ENCODE data around the gene AP3B1.
"Not testable (repeated sequence)": the region's sequence is repeated elsewhere in the genome, so short reads cannot be mapped to it uniquely, and the experiment has no call there.

The AP3B1 gene

DNA sequence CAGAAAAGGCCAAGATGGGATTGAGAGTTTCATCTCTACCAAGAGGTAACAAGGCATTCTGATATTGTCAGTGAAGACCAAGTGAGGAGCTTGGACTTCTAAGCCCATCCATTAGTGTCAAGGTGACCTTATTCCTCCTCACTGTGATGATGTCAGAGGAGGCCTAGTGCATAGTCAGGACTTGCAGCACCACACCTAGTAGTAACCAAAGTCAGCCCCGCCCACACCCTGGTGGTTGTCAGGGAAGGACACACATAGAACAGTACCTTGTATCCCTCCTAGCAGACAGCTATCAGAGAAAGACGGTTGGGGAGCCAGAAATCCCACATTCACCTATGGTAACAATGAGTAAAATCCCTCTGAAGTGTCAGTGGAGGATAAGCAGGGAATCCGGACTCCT lies 111.7 kb downstream of the AP3B1 start:
- Histone ChIP-seq H3K27me3 (ENCODE audit: control insufficient read depth in 1 of 2, insufficient read depth in 2 of 2, low read length in 2 of 2) (no peaks in the 10 kb centered on the region), H3K27ac (ENCODE audit: low read depth, low read length) (no peak overlapping the region), H3K36me3 (ENCODE audit: control insufficient read depth in 1 of 2, insufficient read depth in 2 of 2, low read length in 2 of 2) (peaks cover 7 to 16% of the 10 kb centered on the region in 2 donors), H3K9ac (ENCODE audit: low read depth in 1 of 2, low read length in 2 of 2) (no peak overlapping the region), H3K9me3 (ENCODE audit: control insufficient read depth in 1 of 2, low read length in 2 of 2) (no peaks in the 10 kb centered on the region), H3K4me3 (ENCODE audit: low read depth in 1 of 2, low read length in 2 of 2) (no peak overlapping the region), H3K4me1 (ENCODE audit: control insufficient read depth in 1 of 2, insufficient read depth in 2 of 2, low read length in 2 of 2) (no peaks in the 10 kb centered on the region)

DNA sequence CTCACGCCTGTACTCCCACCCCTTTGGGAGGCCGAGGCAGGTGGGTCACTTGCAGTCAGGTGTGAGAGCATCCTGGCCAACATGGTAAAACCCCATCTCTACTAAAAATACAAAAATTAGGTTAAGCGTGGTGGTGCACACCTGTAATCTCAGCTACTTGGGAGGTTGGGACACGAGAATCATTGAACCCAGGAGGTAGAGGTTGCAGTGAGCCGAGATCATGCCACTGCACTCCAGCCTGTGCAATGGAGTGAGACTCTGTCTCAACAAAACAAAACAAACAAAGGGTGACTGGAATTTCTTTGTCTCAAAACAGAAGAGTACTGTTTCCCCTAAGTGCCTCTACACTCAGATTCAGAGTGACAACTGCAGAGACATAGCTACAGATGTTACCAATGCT lies 116.1 kb downstream of the AP3B1 start:
- peaks cover 13 to 37% of the 10 kb centered on the region in 2 donors for H3K36me3 ChIP-seq (ENCODE audit: control insufficient read depth in 1 of 2, insufficient read depth in 2 of 2, low read length in 2 of 2)
- H3K27me3 ChIP-seq (ENCODE audit: control insufficient read depth in 1 of 2, insufficient read depth in 2 of 2, low read length in 2 of 2): no peaks in the 10 kb centered on the region
- no peaks in the 10 kb centered on the region for H3K4me1 ChIP-seq (ENCODE audit: control insufficient read depth in 1 of 2, insufficient read depth in 2 of 2, low read length in 2 of 2)
- H3K9ac ChIP-seq (ENCODE audit: low read depth in 1 of 2, low read length in 2 of 2): no peak overlapping the region
- H3K9me3 ChIP-seq (ENCODE audit: control insufficient read depth in 1 of 2, low read length in 2 of 2): no peaks in the 10 kb centered on the region
- no peak overlapping the region for H3K4me3 ChIP-seq (ENCODE audit: low read depth in 1 of 2, low read length in 2 of 2)
- H3K27ac ChIP-seq (ENCODE audit: low read depth, low read length): no peak overlapping the region

DNA sequence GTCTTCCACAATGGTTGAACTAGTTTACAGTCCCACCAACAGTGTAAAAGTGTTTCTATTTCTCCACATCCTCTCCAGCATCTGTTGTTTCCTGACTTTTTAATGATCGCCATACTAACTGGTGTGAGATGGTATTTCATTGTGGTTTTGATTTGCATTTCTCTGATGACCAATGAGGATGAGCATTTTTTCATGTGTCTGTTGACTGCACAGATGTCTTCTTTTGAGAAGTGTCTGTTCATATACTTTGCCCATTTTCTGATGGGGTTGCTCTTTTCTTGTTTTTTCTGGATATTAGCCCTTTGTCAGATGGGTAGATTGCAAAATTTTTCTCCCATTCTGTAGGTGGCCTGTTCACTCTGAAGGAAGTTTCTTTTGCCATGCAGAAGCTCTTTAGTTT lies 124.2 kb downstream of the AP3B1 start:
- not testable (repeated sequence) for H3K9me3 ChIP-seq (ENCODE audit: control insufficient read depth in 1 of 2, low read length in 2 of 2); H3K27ac ChIP-seq (ENCODE audit: low read depth, low read length); H3K27me3 ChIP-seq (ENCODE audit: control insufficient read depth in 1 of 2, insufficient read depth in 2 of 2, low read length in 2 of 2); H3K4me3 ChIP-seq (ENCODE audit: low read depth in 1 of 2, low read length in 2 of 2); H3K9ac ChIP-seq (ENCODE audit: low read depth in 1 of 2, low read length in 2 of 2); H3K4me1 ChIP-seq (ENCODE audit: control insufficient read depth in 1 of 2, insufficient read depth in 2 of 2, low read length in 2 of 2)
- H3K36me3 ChIP-seq (ENCODE audit: control insufficient read depth in 1 of 2, insufficient read depth in 2 of 2, low read length in 2 of 2): peaks cover 0 to 17% of the 10 kb centered on the region in 2 donors

DNA sequence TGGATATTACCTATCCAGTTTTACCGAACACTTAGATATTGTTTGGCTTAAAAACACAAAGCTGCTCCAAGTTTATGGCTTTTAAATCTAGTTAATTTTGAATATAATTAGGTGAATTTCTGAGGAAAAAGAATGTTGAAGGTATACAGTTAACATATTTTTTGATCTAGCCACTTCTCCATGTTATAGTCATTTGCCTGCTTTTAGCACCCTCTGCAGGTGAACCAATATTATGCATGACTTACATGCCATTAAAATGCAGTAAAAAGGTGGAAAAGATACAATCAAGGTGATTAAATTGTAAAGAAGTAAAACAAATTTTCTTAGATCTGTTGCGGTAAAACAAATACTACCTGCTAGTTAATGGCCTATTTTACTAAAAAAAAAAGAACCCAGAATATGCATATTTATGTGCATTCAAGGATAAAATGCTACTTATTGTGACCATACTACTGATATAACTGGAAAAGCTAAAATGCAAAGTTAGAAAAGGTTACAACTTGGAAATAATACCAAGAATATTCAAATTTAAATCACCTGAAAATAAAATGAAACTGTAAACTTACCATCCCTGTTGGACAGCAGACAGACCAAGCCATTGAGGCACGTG lies 132.1 kb downstream of the AP3B1 start:
- H3K4me1 ChIP-seq (ENCODE audit: control insufficient read depth in 1 of 2, insufficient read depth in 2 of 2, low read length in 2 of 2): no peaks in the 10 kb centered on the region

GRCh38 chr5:78157001-78157400 lies 137.5 kb downstream of the AP3B1 start:
- Histone ChIP-seq H3K4me3 (ENCODE audit: low read depth in 1 of 2, low read length in 2 of 2) (no peak overlapping the region), H3K4me1 (ENCODE audit: control insufficient read depth in 1 of 2, insufficient read depth in 2 of 2, low read length in 2 of 2) (no peaks in the 10 kb centered on the region), H3K9me3 (ENCODE audit: control insufficient read depth in 1 of 2, low read length in 2 of 2) (no peaks in the 10 kb centered on the region), H3K27ac (ENCODE audit: low read depth, low read length) (no peak overlapping the region), H3K27me3 (ENCODE audit: control insufficient read depth in 1 of 2, insufficient read depth in 2 of 2, low read length in 2 of 2) (no peaks in the 10 kb centered on the region), H3K9ac (ENCODE audit: low read depth in 1 of 2, low read length in 2 of 2) (no peak overlapping the region), H3K36me3 (ENCODE audit: control insufficient read depth in 1 of 2, insufficient read depth in 2 of 2, low read length in 2 of 2) (peaks cover 9 to 33% of the 10 kb centered on the region in 2 donors)

More for the DNA sequence above, 132.1 kb downstream of the AP3B1 start:
- Histone ChIP-seq H3K9me3 (ENCODE audit: control insufficient read depth in 1 of 2, low read length in 2 of 2) (no peaks in the 10 kb centered on the region), H3K9ac (ENCODE audit: low read depth in 1 of 2, low read length in 2 of 2) (no peak overlapping the region), H3K36me3 (ENCODE audit: control insufficient read depth in 1 of 2, insufficient read depth in 2 of 2, low read length in 2 of 2) (peaks cover 0 to 9% of the 10 kb centered on the region in 2 donors), H3K27me3 (ENCODE audit: control insufficient read depth in 1 of 2, insufficient read depth in 2 of 2, low read length in 2 of 2) (no peaks in the 10 kb centered on the region), H3K4me3 (ENCODE audit: low read depth in 1 of 2, low read length in 2 of 2) (no peak overlapping the region), H3K27ac (ENCODE audit: low read depth, low read length) (no peak overlapping the region)

- Histone ChIP-seq H3K27ac (ENCODE audit: low read depth, low read length) (no peak overlapping the region), H3K36me3 (ENCODE audit: control insufficient read depth in 1 of 2, insufficient read depth in 2 of 2, low read length in 2 of 2) (peaks cover 9 to 24% of the 10 kb centered on the region in 2 donors), H3K9me3 (ENCODE audit: control insufficient read depth in 1 of 2, low read length in 2 of 2) (no peaks in the 10 kb centered on the region), H3K4me3 (ENCODE audit: low read depth in 1 of 2, low read length in 2 of 2) (no peak overlapping the region), H3K9ac (ENCODE audit: low read depth in 1 of 2, low read length in 2 of 2) (no peak overlapping the region), H3K4me1 (ENCODE audit: control insufficient read depth in 1 of 2, insufficient read depth in 2 of 2, low read length in 2 of 2) (no peaks in the 10 kb centered on the region), H3K27me3 (ENCODE audit: control insufficient read depth in 1 of 2, insufficient read depth in 2 of 2, low read length in 2 of 2) (no peaks in the 10 kb centered on the region)
Measured at GRCh38 chr5:78151594-78152271, 142.8 kb downstream of the AP3B1 start.

DNA sequence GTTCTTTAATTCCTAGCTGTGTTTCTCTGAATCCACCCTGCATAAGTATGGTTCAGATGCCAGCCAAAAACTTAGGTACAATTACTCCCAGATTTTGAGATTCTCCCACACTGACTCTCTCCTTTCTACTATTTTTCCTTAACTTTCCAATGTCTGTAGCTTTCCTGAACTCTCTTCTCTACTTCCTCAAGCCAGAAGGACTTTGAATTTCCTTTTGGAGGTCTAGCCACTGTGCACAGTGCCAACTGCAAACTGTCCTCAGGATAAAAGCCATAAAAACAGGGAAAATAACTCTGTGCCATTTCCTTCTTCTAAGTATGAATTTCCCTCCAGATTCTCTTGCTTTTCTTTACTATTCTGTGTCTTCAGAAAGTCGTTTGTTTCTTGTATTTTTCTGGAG lies 157.2 kb downstream of the AP3B1 start:
- H3K27me3 ChIP-seq (ENCODE audit: control insufficient read depth in 1 of 2, insufficient read depth in 2 of 2, low read length in 2 of 2): no peaks in the 10 kb centered on the region
- H3K36me3 ChIP-seq (ENCODE audit: control insufficient read depth in 1 of 2, insufficient read depth in 2 of 2, low read length in 2 of 2): peaks cover 3 to 8% of the 10 kb centered on the region in 2 donors
- H3K27ac ChIP-seq (ENCODE audit: low read depth, low read length): no peak overlapping the region
- H3K4me1 ChIP-seq (ENCODE audit: control insufficient read depth in 1 of 2, insufficient read depth in 2 of 2, low read length in 2 of 2): no peaks in the 10 kb centered on the region
- H3K4me3 ChIP-seq (ENCODE audit: low read depth in 1 of 2, low read length in 2 of 2): no peak overlapping the region
- no peak overlapping the region for H3K9ac ChIP-seq (ENCODE audit: low read depth in 1 of 2, low read length in 2 of 2)
- no peaks in the 10 kb centered on the region for H3K9me3 ChIP-seq (ENCODE audit: control insufficient read depth in 1 of 2, low read length in 2 of 2)

- Histone ChIP-seq H3K27ac (ENCODE audit: low read depth, low read length) (no peak overlapping the region), H3K36me3 (ENCODE audit: control insufficient read depth in 1 of 2, insufficient read depth in 2 of 2, low read length in 2 of 2) (peaks cover 3 to 5% of the 10 kb centered on the region in 2 donors), H3K9me3 (ENCODE audit: control insufficient read depth in 1 of 2, low read length in 2 of 2) (no peaks in the 10 kb centered on the region)
Measured at GRCh38 chr5:78133423-78133822, 161.1 kb downstream of the AP3B1 start.

GRCh38 chr5:78132507-78132906 lies 162.0 kb downstream of the AP3B1 start:
- H3K27me3 ChIP-seq (ENCODE audit: control insufficient read depth in 1 of 2, insufficient read depth in 2 of 2, low read length in 2 of 2): no peaks in the 10 kb centered on the region
- H3K36me3 ChIP-seq (ENCODE audit: control insufficient read depth in 1 of 2, insufficient read depth in 2 of 2, low read length in 2 of 2): peaks cover 3 to 5% of the 10 kb centered on the region in 2 donors
- no peak overlapping the region for H3K9ac ChIP-seq (ENCODE audit: low read depth in 1 of 2, low read length in 2 of 2)

More at GRCh38 chr5:78133423-78133822, 161.1 kb downstream of the AP3B1 start:
- Histone ChIP-seq H3K27me3 (ENCODE audit: control insufficient read depth in 1 of 2, insufficient read depth in 2 of 2, low read length in 2 of 2) (no peaks in the 10 kb centered on the region), H3K4me1 (ENCODE audit: control insufficient read depth in 1 of 2, insufficient read depth in 2 of 2, low read length in 2 of 2) (no peaks in the 10 kb centered on the region), H3K9ac (ENCODE audit: low read depth in 1 of 2, low read length in 2 of 2) (no peak overlapping the region), H3K4me3 (ENCODE audit: low read depth in 1 of 2, low read length in 2 of 2) (no peak overlapping the region)

DNA sequence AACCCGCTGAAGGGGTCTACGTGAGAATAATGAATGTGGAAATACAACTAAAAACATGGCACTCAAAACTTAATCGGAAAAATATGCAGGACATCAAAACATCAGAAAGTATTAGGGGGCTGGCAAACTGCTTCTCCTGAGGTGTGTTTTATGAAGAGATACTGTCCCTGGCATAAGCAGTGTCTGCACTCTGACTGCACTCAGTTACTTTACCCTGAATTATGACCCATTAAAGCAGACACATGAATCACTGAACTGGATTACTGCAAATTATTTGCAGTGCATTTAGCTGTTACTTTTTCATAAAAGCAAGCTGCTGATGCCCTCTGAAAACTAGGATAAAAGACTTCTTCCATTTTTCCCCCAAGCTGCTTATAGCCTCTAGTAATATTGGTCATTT lies 164.9 kb downstream of the AP3B1 start:
- Histone ChIP-seq H3K4me3 (ENCODE audit: low read depth in 1 of 2, low read length in 2 of 2) (no peak overlapping the region), H3K9me3 (ENCODE audit: control insufficient read depth in 1 of 2, low read length in 2 of 2) (no peaks in the 10 kb centered on the region), H3K9ac (ENCODE audit: low read depth in 1 of 2, low read length in 2 of 2) (no peak overlapping the region), H3K27me3 (ENCODE audit: control insufficient read depth in 1 of 2, insufficient read depth in 2 of 2, low read length in 2 of 2) (no peaks in the 10 kb centered on the region), H3K36me3 (ENCODE audit: control insufficient read depth in 1 of 2, insufficient read depth in 2 of 2, low read length in 2 of 2) (peaks cover 0 to 3% of the 10 kb centered on the region in 2 donors), H3K4me1 (ENCODE audit: control insufficient read depth in 1 of 2, insufficient read depth in 2 of 2, low read length in 2 of 2) (no peaks in the 10 kb centered on the region), H3K27ac (ENCODE audit: low read depth, low read length) (no peak overlapping the region)

More at GRCh38 chr5:78132507-78132906, 162.0 kb downstream of the AP3B1 start:
- H3K9me3 ChIP-seq (ENCODE audit: control insufficient read depth in 1 of 2, low read length in 2 of 2): no peaks in the 10 kb centered on the region
- H3K27ac ChIP-seq (ENCODE audit: low read depth, low read length): no peak overlapping the region
- H3K4me3 ChIP-seq (ENCODE audit: low read depth in 1 of 2, low read length in 2 of 2): no peak overlapping the region
- no peaks in the 10 kb centered on the region for H3K4me1 ChIP-seq (ENCODE audit: control insufficient read depth in 1 of 2, insufficient read depth in 2 of 2, low read length in 2 of 2)
